Measurements from ENCODE around the gene TSPAN2. TPM values are rescaled to one million over a fixed set of nuclear protein-coding genes. Genes with fewer than 3 reads are reported as not detected.

The TSPAN2 gene
- polyA plus RNA-seq, 1 donor = 20.1 TPM

GRCh38 chr1:115074839-115075534, 14.3 kb downstream of the TSPAN2 start:
- no peak for DNase-seq (ENCODE audit: low read depth)

GRCh38 chr1:115073298-115074087, 15.8 kb downstream of the TSPAN2 start:
- DNase-seq (ENCODE audit: low read depth) = no peak

- no peak for DNase-seq (ENCODE audit: low read depth)
Measured at GRCh38 chr1:115071012-115071664, 18.2 kb downstream of the TSPAN2 start.

- no peak for DNase-seq (ENCODE audit: low read depth)
Measured at GRCh38 chr1:115069659-115070308, 19.5 kb downstream of the TSPAN2 start.

- DNase-seq (ENCODE audit: low read depth) = no peak
Measured at GRCh38 chr1:115068826-115069585, 20.3 kb downstream of the TSPAN2 start.

GRCh38 chr1:115067161-115067859, 22.0 kb downstream of the TSPAN2 start:
- no peak for DNase-seq (ENCODE audit: low read depth)

- DNase-seq (ENCODE audit: low read depth) = no peak
Measured at GRCh38 chr1:115065021-115065420, 24.3 kb downstream of the TSPAN2 start.

- no peak for DNase-seq (ENCODE audit: low read depth)
Measured at GRCh38 chr1:115064461-115064860, 24.8 kb downstream of the TSPAN2 start.

GRCh38 chr1:115063228-115063901, 25.9 kb downstream of the TSPAN2 start:
- DNase-seq (ENCODE audit: low read depth) = no peak

GRCh38 chr1:115062542-115063004, 26.7 kb downstream of the TSPAN2 start:
- DNase-seq (ENCODE audit: low read depth) = no peak

GRCh38 chr1:115060501-115060900, 28.8 kb downstream of the TSPAN2 start:
- no peak for DNase-seq (ENCODE audit: low read depth)

- DNase-seq (ENCODE audit: low read depth) = no peak
Measured at GRCh38 chr1:115059316-115059715, 30.0 kb downstream of the TSPAN2 start.

- DNase-seq (ENCODE audit: low read depth) = no peak
Measured at GRCh38 chr1:115057661-115058254, 31.5 kb downstream of the TSPAN2 start.

GRCh38 chr1:115056395-115056798, 32.9 kb downstream of the TSPAN2 start:
- peak; percentile 14 for DNase-seq (ENCODE audit: low read depth)

- DNase-seq (ENCODE audit: low read depth) = no peak
Measured at GRCh38 chr1:115052454-115053083, 36.7 kb downstream of the TSPAN2 start.

GRCh38 chr1:115051850-115052249, 37.5 kb downstream of the TSPAN2 start:
- DNase-seq (ENCODE audit: low read depth) = no peak

GRCh38 chr1:115046751-115047150, 42.6 kb downstream of the TSPAN2 start:
- no peak for DNase-seq (ENCODE audit: low read depth)

- no peak for DNase-seq (ENCODE audit: low read depth)
Measured at GRCh38 chr1:115041654-115042053, 47.6 kb downstream of the TSPAN2 start.

- DNase-seq (ENCODE audit: low read depth) = no peak
Measured at GRCh38 chr1:115040501-115040900, 48.8 kb downstream of the TSPAN2 start.
